Lower leg skin (tissue), 4 donors: ENCODE measurements around the gene TMEM132E. TPM values are rescaled to one million over a fixed set of nuclear protein-coding genes. Genes with fewer than 3 reads are reported as not detected.
"Not testable (repeated sequence)": the region's sequence is repeated elsewhere in the genome, so short reads cannot be mapped to it uniquely, and the experiment has no call there.

Experiments used
- DNase-seq, 2 donors: peaks; one replicate each; pipeline ENCODE4 v3.0.0-alpha.2; 2019; ENCODE audit warnings: low spot score in 2 of 2
- H3K4me3 ChIP-seq: fragments of 200-600 bp; sonication (generic); 2 replicates; pipeline ENCODE4 v1.5.1; 2017; ENCODE audit warnings: mild to moderate bottlenecking, low read depth; ENCODE audit not compliant: poor library complexity, severe bottlenecking
- CTCF ChIP-seq, 3 donors: fragments of 450-650 bp; IDR thresholded peaks; one replicate each; pipeline ENCODE4 v1.5.1; 2016; ENCODE audit warnings: antibody characterized with exemption in 3 of 3, mild to moderate bottlenecking in 3 of 3, moderate library complexity in 2 of 3
- POLR2A ChIP-seq, 2 donors: fragments of 450-650 bp; IDR thresholded peaks; one replicate each; pipeline ENCODE4 v1.6.1; 2016 to 2017; ENCODE audit warnings: antibody characterized with exemption in 2 of 2, mild to moderate bottlenecking in 1 of 2, moderate library complexity in 1 of 2
- WGBS, 2 donors: methylation state at CpG; one replicate each; pipeline ENCODE4 v1.1.5; 2018; 5-methylcytosine and 5-hydroxymethylcytosine counted together
- intact Hi-C: fragments of 100-400 bp; cut with DNase I; formaldehyde crosslinking; loops from one replicate; pipeline ENCODE4 v1.15.0; 2023; ENCODE audit warnings: low total_unique reads
- total RNA-seq, 4 donors: library from RNA; depleted of rRNA; stranded (reverse); fragments of >200 nt; gene quantifications; one replicate each; pipeline ENCODE4 v1.1.0, GENCODE V29; 2016

TMEM132E gene
- under 1 TPM in 1 of 4 donors, not detected in 3; 0.10 TPM for total RNA-seq

GRCh38 chr17:34579017-34579946 is at the start of gene TMEM132E:
TSS of gene TMEM132E (plus strand) at chr17:34579582. CDS start at chr17:34581077, 1,495 bp downstream.
- intact Hi-C loops = no loop called here
- DNase-seq = no peak
- H3K4me3 ChIP-seq = peak within 1 kb of the TSS; percentile 23
- no peak for TF ChIP-seq POLR2A (IDR thresholded peaks at IDR 0.05)
- no peak for TF ChIP-seq CTCF (IDR thresholded peaks at IDR 0.05)
- 1% methylated on average over 77 to 100 of the region's 101 CpGs for WGBS, 2 donors

GRCh38 chr17:34530918-34531317 is 48.5 kb upstream of the TMEM132E start:
- WGBS, 2 donors = 28 to 32% methylated on average over 3 of the region's 3 CpGs
- DNase-seq = no peak
- TF ChIP-seq CTCF (IDR thresholded peaks at IDR 0.05) = no peak
- no peak for TF ChIP-seq POLR2A (IDR thresholded peaks at IDR 0.05)
- intact Hi-C loops = loop anchor here (5.0 kb wide), 1 partner anchor 106 kb away; no protein-coding TSS in a partner anchor
- no peak overlapping the region for H3K4me3 ChIP-seq

GRCh38 chr17:34532281-34533065 is 46.9 kb upstream of the TMEM132E start:
- intact Hi-C loops = loop anchor here (5.0 kb wide), 1 partner anchor 105 kb away; no protein-coding TSS in a partner anchor
- TF ChIP-seq POLR2A (IDR thresholded peaks at IDR 0.05) (no peak), CTCF (IDR thresholded peaks at IDR 0.05) (no peak)
- H3K4me3 ChIP-seq = no peak overlapping the region
- DNase-seq = no peak
- 29 to 32% methylated on average over 6 of the region's 6 CpGs for WGBS, 2 donors

GRCh38 chr17:34533806-34534527 is 45.4 kb upstream of the TMEM132E start:
- no peak overlapping the region for H3K4me3 ChIP-seq
- no peak for TF ChIP-seq POLR2A (IDR thresholded peaks at IDR 0.05)
- DNase-seq = no peak
- intact Hi-C loops = loop anchor here (5.0 kb wide), 1 partner anchor 103 kb away; no protein-coding TSS in a partner anchor
- 70 to 90% methylated on average over 6 of the region's 6 CpGs for WGBS, 2 donors

- no peak overlapping the region for H3K4me3 ChIP-seq
- intact Hi-C loops = no loop called here
- WGBS, 2 donors = 51 to 59% methylated on average over 3 of the region's 3 CpGs
- TF ChIP-seq POLR2A (IDR thresholded peaks at IDR 0.05) (no peak), CTCF (IDR thresholded peaks at IDR 0.05) (no peak)
- DNase-seq = no peak
These were observed 41.9 kb upstream of the TMEM132E start for GRCh38 chr17:34537445-34537844.

GRCh38 chr17:34538582-34538981 is 40.8 kb upstream of the TMEM132E start:
- WGBS, 2 donors = 65 to 76% methylated on average over 2 of the region's 2 CpGs
- intact Hi-C loops = not testable (repeated sequence)

More at GRCh38 chr17:34538582-34538981, 40.8 kb upstream of the TMEM132E start:
- not testable (repeated sequence) for DNase-seq, H3K4me3 ChIP-seq
